Measurements from ENCODE around the gene TEF.

- no peak for TF ChIP-seq CTCF (IDR thresholded peaks at IDR 0.05; ENCODE audit: low read depth, low read length)
- no peak for TF ChIP-seq EZH2phosphoT487 (IDR thresholded peaks at IDR 0.05; ENCODE audit: low read depth)
These were observed 28.6 kb downstream of the TEF start for GRCh38 chr22:41410311-41410751.

Data from OCI-LY3 (cell line).